ENCODE measurements around the gene HTRA3.

Gene HTRA3

DNA sequence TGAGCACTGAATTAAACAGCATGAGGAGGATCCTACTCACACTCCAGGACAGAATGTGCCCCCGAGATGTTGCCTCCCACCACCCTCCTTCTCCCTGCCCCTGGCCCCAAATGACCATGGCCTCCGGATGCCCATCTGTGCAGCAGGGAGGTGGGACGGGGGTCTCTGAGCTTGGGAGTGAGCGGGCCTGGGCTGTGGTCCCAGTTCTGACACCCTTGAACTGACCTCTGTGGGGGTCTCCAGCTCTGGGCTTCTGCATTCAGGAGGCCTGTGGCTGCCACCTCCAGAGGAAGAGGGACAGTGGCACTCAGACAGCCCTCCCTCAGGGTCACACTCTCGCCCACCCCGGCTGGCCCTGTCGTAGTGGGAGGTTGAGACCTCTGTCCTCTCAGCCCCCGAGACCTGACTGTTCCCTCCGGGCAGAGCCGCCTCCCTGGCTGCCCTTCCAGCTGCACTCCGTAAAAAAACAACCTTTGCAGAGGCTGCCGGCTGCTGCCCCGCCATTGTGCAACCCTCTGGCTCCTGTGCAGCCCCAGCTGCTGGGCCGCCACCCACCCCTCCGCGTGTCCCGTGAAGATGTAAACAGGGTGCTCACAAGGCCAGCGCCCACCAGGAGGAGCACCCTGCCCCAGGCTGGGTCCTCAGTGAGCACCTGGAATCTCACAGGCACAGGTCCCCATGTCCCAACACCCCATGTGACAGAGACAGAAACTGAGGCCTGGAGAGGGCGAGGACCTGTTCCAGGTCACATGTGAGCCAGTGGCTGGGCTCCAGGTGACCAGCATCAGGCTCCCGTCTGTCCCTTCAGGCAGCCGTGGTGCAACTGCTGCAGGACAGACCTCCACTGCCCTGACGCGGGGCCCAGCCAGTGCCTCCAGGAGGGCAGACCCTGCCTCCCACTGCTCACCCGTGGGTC lies 39.6 kb downstream of the HTRA3 start:
- no peak for DNase-seq (ENCODE audit: low read depth)

DNA sequence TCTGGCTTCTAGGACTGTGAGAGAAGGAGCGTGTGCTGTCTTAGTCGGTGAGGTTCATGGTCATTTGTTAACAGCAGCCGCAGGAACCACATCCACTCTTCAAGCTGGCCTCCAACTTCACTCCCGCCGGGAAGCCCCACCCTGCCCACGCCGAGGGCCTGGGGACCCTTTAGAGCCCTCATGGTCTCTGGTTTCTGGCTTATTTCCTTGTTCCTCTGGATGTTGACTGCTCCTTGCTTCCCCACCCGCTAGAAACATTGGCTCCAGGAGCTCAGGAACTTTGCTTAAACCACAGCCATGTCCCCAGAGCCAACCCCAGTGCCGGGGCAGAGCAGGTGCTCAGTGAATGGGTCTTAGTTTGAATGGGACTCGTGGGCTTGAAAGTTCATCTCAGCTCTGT lies 40.8 kb downstream of the HTRA3 start:
- no peak for DNase-seq (ENCODE audit: low read depth)

DNA sequence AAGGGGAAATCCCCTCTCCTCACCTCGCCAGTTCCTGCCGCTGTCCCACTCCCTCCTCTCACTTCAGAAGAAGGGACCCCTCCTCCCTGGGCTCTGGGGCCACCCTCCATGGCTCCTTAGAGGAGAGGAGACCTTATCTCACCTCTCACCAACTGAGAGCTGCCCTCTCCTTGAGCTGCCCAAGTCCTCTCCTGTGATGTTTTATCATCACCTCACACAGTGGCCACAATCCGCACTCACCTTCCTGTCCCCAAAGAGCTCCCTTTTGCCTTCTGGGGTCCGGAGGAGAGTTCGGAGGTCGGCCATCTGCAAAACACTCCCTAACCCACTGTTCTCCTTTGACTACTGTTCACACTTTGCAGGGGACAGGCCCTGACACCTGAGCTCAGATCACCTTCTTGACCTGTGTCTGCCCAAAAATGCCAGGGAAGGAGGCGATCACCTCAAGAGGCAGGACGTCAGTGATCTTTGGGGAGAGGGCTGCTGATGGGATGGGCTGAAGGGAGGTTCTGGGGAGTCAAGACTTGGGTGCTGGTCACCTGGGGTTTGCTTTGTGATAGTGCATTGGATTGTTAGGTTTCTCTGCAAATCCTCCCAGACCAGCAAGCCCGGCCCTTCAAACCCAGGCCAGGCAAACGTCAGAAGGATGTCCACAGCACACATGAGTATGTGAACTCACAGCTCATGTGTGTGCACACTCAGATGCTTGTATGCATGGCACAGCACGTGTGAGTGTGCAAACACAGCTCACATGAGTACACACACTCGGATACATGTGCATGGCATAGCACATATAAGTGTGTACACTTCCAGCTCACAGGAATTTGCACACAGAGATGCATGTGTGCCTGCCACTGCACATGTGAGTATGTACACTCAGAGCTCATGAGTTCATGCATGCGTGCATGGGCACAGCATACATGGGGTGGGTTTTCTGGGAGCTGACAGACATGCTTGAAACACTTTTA lies 41.8 kb downstream of the HTRA3 start:
- DNase-seq (ENCODE audit: low read depth) = no peak

DNA sequence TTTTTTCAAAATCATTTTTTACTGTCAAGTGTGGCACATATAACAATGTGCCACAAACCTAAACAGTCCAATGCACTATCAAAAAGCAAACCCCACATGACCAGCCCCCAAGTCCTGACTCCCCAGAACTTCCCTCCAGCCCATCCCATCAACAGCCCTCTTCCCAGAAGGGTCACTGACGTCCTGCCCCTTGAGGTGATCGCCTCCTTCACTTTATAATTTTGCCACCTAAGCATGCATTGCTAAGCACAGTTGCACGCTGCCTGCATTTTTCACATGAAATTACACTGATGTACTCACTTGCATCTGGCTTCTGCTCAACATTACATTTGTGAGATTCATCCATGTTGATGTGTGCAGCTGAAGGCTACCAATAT lies 42.5 kb downstream of the HTRA3 start:
- DNase-seq (ENCODE audit: low read depth) = no peak

DNA sequence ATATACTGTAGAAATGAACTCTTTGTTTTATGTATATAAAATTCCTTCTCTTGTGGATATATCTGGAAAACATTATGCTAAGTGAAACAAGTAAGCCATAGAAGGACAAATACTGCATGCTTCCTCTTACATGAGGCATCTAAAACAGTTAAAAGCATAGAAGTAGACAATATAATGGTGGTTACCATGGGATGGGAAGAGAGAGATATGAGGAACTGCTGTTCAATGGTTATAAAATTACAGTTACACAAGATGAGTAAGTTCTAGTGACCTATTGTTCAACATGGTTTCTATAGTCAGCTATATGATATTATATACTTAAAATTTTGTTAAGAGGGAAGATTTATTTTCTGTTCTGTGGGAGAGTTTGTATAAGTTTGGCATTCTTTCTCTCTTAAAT lies 43.4 kb downstream of the HTRA3 start:
- no peak for DNase-seq (ENCODE audit: low read depth)

DNA sequence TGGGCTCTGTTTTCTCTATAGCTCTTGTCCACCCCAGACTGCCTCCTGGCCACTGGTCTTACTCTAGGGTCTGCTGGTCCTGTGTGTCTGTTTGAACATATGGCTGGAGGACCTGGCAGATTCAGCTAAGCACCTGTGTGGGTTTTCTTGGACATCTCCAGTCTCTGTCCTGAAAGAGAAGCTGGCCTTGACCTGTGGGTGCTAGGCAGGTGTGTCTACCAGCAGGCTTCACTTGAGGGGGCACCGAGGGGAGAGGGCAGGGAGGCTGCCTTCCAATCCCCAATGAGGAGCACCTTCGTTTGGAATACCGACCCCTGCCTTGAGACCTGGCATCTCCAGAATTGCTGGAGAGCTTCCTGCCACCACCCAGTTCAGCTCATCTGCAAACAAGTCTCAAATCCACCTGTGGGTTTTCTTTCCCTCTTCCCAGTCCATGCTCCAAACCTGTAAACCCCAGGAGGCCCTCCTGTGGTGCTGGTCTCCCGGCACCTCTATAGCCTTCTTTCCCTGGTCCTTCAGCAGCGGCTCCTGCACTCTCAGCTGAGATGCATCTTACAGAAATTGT lies 45.2 kb downstream of the HTRA3 start:
- no peak for DNase-seq (ENCODE audit: low read depth)

DNA sequence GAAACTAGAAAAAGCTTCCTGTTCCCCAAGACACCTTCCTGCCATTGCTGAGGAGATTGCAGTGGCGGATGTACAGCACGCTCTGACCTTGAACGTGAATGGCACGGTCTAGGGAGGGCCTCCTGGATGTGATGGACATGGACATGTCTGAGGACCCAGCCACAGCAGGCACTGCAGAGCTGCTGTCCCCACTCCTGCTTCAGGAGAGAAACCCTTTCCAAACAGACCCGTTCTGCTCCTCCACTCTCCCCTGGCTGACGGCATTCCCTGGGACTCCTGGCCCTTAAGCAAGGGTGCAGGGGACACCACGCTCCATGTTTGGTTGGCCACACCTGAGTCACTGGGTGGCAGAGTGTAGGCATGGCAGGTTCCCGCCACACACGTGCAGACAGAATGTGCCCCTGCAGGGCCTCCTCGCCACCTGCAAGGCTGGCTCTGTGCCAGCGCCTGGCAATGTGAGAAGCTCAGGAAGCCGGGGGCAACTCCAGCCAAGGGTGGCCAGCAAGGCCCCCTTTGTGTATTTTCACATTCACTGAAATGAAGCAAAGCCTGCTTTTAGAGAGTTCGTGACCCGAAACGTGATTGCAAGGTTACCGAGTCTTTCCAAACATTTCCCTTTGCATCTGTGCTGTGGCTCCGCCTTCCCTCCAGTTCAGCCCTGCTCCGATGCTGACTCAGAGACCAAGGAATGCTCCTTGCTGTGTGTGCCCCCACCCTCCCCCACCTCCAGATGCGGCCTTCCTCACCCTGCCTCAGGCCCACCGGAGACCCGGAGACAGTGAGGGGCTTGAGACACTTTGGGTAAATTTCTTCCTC lies 46.1 kb downstream of the HTRA3 start:
- DNase-seq (ENCODE audit: low read depth) = no peak

DNA sequence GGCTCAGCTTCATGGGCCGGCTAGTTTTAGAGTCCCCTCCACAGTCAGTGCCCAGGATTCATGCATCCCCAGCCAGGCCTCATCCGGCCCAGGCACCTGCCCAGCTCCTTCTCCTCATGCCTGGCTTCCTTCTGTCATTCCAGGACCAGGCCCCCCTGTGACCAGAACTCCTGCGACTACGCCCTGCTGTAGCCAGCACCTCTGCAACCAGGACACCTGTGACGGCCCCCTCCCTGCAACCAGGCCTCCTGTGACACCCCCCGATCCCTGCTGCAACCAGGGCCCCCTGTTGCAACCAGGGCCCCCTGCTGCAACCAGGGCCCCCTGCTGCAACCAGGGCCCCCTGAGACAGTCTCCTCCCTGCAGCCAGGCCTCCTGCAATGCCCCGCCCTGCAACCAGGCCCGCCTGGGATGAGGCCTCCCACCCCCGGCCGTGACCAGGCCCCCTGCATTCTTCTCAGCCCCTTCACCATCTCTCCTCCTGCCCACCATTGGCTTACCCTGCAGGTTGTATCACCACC lies 46.8 kb downstream of the HTRA3 start:
- no peak for DNase-seq (ENCODE audit: low read depth)

DNA sequence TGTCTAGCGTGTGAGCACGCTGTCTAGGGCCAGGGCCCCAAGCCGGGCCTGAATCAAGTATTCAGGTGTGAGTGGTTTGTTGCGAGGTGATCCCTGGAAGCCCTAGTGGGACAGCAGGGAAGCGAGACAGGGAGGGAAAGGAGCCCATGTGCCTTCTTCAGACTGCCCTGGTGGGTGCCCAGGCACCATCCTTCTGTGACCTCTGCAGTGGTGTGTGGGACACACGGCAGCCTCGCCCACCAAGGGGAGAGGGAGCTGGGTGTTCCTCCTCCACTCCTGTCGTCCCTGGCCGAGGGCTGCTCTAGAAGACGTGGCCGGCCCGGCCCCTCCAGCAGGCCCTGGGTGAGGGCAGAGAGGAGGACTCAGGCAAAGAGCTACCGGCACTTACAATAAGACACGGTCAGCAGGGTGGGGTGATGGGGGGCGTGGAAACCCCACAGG lies 47.4 kb downstream of the HTRA3 start:
- DNase-seq (ENCODE audit: low read depth) = no peak

DNA sequence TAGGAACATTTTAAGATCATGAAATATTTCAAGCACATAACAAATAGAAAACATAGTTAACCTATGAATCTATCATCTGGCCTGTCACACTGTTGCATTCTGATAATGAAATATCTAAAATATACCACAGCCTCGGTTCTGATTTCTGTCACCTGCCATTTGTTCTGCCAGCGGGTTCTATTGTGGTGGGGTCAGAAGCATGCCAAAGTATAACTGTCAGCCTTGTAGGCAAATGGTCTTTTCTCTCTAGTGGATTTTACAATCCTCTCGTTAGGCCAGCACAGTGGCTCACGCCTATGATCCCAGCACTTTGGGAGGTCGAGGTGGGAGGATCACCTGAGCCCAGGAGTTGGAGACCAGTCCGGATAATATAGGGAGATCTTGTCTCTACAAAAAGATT lies 47.9 kb downstream of the HTRA3 start:
- DNase-seq (ENCODE audit: low read depth) = no peak

DNA sequence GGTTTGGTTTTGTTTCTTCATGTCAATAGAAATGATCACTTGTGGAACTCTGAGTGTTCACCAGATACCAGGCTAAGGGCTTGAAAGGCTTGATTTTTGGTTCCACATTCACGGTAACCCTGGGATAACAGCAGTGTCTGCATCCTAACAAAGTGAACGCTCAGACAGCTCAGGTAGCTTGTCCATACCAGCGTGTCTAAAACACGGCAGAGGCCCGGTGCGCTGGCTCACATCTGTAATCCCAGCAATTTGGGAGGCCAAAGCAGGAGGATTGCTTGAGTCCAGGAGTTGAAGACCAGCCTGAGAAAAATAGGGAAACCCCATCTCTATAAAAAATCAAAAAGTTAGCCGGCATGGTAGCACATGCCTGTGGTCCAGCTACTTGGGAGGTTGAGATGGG lies 49.0 kb downstream of the HTRA3 start:
- no peak for DNase-seq (ENCODE audit: low read depth)

DNA sequence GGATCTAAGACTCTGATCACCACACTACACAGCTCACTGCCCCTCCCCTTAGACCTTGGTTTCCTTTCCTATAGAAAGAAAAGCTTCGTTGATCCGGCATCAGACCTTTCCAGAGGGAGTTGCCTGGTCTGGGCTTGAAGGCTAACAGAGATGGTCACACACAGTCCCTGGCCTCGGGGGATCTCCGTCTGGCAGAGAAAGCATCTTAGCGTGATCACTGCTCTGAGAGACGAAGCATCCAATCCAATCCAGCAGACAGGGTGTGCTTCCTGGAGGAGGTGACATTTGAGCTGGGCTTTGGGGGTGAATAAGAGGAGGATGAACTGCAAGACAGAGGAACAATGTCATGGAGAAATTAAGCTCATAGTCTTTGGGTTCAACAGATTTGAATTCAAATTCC lies 49.5 kb downstream of the HTRA3 start:
- DNase-seq (ENCODE audit: low read depth) = no peak

DNA sequence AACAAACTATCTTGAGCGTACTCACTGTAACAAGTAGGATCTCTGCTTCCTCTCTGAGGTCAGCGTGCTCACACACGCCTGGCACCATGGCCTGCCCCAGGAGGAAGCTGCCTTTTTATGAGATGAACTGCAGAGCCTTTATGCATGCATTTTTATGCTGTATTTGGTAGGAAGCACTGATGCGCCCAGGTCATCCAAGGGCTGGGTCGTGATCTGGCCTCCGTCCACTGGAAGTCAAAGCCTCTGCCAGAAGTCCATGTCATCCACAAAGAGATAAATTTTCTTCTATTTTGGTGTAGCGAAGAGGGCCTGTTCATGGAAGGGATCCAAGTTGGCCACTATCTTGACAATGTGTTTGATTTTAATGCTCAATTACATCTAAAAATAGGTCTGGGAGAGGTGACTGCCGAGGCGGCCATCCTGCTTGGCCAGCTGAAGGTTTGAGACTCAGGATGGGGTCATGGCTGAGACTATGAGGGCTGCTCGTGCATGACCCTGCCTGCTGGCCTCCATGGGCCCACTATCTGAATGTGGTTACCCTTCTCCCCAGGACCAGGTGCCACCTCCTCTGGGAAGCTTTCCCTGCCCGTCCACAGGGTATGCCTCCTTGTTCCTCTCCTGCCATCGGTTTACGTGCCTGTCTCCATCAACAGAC lies 50.3 kb downstream of the HTRA3 start:
- DNase-seq (ENCODE audit: low read depth) = no peak

DNA sequence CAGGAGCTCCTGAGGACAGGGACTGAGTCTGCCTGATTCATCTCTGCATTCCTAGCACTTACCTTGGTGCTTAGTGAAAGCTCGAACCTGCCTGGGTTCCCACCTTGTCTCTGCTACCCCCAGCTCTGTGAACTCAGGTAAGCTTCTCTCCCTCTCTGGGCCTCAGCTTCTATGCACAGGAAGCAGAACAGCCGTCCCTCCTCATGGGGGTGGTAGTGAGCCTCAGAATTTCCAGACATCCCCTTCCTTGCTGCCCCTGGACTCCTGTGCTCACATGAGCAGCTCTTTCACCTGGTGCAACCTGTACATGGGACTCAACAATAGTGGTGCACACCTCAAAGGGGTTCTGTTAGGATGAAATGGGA lies 50.8 kb downstream of the HTRA3 start:
- DNase-seq (ENCODE audit: low read depth) = no peak

DNA sequence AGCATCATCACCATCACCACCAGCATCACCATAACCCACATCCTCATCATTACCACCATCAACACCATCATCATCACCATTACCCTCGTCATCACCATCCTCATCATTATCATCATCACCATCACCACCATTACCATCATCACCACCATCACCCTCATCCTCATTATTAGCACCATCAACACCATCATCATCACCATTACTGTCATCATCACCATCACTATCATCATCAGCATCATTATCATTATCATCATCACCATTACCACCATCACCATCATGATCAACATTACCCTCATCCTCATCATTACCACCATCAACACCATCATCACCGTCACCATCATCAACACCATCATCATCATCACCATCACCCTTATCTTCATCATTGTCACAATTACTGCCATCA lies 51.7 kb downstream of the HTRA3 start:
- no peak for DNase-seq (ENCODE audit: low read depth)

DNA sequence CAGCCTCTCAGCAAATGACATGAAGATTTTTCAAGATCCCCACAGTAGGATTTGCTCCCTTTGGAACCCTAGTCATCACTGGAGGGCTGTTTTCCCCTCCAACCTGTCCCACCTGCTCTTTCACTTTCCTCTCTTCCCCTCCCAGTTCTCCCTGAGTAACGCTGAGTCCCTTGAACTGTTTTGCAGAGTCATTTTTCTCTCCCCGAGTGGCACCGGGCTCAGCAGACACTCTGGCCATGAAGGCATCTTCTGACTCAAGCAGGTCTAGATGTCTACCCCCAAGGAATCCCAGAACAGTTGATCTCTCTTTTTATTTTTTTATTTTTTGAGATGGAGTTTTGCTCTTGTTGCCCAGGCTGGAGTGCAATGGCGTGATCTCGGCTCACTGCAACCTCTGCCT lies 52.2 kb downstream of the HTRA3 start:
- no peak for DNase-seq (ENCODE audit: low read depth)

DNA sequence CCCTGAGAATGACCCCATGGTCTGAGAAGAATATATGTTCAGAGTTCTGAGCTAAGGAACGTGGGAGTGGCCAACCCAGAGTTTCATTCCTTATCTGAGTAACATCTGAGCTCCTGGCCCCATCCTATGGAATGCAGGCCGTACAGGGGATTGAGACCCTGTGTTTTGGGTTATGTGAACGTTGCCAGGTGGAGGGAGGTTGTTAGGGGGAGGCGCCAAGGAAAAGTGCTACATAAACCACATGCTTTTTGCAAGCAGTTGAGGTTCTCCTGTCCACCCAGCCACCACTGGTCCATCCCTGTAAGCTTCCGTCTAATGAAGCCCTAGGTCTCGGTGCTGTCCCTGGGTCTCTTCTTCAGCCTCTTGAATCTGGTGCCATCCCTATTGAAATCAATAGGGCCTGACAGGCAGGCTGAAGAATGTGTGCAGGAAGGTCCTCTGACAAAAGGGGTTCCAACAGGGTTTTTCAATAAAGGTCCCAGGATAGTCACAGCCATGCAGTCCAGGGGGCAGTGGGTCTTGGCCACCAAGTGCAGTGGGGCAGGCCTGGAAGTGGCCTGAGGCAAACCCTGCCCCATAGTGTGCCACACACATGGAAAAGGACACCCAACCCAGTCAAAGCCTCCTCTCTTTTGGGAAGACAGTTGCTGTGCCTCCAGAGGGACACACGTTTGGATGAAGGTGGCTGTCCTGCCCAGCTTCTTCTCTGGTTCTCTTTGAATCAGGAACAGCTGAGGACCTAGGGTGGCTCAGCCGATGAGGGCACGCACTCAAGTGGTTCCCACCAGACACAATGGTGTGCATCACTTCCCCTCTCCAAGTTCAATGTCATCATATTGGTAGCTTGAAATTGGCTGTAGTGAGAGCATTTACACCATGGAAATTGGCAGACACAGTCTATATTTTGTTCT lies 53.5 kb downstream of the HTRA3 start:
- no peak for DNase-seq (ENCODE audit: low read depth)

DNA sequence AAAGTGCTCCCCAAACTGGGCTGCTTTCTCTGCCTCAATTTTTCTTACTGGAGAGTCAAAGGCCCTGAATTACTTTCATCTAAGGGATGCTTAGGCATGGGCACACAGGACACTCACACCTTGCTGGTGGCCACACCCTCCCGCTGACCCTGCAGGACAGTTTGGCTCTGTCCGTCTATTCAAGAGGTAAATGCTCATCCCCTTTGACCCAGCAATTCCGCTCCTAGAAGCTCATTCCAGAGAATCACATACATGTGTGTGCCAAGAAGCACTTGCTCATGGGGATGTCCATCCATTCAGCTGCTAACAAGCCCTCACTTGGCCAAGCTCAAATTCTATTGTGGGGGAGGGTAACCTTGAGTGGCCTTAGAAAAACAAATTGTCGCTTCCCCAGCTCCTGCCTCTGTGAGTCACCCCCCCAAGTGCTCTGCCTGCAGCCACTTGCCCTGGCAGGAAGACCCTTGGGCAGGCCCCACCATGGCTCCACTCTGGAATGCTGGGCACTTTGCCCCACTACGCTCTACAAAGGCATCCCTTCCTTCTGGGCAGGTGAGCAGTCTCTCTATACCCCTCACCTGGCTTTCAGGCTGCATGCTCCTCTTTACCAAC lies 54.5 kb downstream of the HTRA3 start:
- no peak for DNase-seq (ENCODE audit: low read depth)

DNA sequence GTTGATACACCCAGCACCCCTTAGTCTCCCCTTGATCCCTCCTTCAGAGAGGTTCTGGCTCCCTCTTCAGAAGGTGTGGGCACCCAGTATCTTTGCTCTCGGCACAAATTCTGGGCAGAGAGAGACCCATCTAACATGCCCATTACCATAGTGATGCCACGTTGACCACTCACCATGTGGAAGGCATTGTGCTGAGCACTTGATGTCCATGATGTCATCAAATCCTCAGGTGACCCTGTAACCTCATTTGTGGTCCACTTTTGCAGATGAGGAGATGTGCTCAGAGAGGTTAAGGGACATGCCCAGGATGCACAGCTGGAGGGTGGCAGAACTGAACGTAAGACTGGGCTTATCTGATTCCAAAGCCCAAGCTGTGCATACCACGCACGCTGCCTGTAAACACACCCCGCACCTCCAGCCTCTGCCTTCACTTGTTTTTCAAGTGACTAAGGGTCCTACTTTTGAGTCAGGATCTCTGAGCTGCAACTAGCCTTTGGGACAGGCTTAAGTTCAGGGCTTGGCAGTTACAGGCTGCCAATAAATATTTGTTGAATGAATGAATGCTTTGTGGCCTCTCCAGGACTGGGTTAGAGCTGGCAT lies 55.2 kb downstream of the HTRA3 start:
- no peak for DNase-seq (ENCODE audit: low read depth)

Measured in stimulated activated CD8-positive, alpha-beta memory T cell treated with anti-CD3 and anti-CD28 coated beads, Interleukin-12 subunit alpha, Interleukin-12 subunit beta, amount 100 ng/mL, for 1 hour (primary cell).